Aorta (tissue), 5 donors: ENCODE results near the gene LIG4. TPM values are rescaled to one million over a fixed set of nuclear protein-coding genes. Genes with fewer than 3 reads are reported as not detected.

Experiments used
- ATAC-seq: fragments of 200-7000 bp; cut with Tn5 transposase; one replicate; pipeline ENCODE4 v1.9.1; 2022; ENCODE audit warnings: moderate library complexity; ENCODE audit not compliant: low FRiP score
- DNase-seq, 2 donors: peaks; one replicate each; pipeline ENCODE4 v3.0.0-alpha.2; 2020
- H3K27ac ChIP-seq, 2 donors: one replicate each; pipeline ENCODE4 v1.5.1; 2013; ENCODE audit warnings: low read length in 2 of 2, mild to moderate bottlenecking in 2 of 2, moderate library complexity in 2 of 2, control low read depth in 1 of 2, inconsistent platforms in 1 of 2, low read depth in 1 of 2
- H3K27me3 ChIP-seq, 2 donors: one replicate each; pipeline ENCODE4 v1.6.1; 2013; ENCODE audit warnings: control low read depth in 1 of 2, low read length in 1 of 2, mild to moderate bottlenecking in 1 of 2, moderate library complexity in 1 of 2; ENCODE audit not compliant: insufficient read depth in 2 of 2, control insufficient read depth in 1 of 2
- H3K36me3 ChIP-seq, 2 donors: one replicate each; pipeline ENCODE4 v1.6.1; 2013; ENCODE audit warnings: control low read depth in 1 of 2, low read length in 1 of 2, mild to moderate bottlenecking in 1 of 2; ENCODE audit not compliant: insufficient read depth in 2 of 2, control insufficient read depth in 1 of 2
- H3K4me1 ChIP-seq, 2 donors: one replicate each; pipeline ENCODE4 v1.6.1; 2013; ENCODE audit warnings: low read length in 2 of 2, control low read depth in 1 of 2, mild to moderate bottlenecking in 1 of 2, moderate library complexity in 1 of 2; ENCODE audit not compliant: insufficient read depth in 2 of 2, control insufficient read depth in 1 of 2
- H3K4me3 ChIP-seq, 2 donors: one replicate each; pipeline ENCODE4 v1.5.1; 2013; ENCODE audit warnings: low read length in 2 of 2, control low read depth in 1 of 2, mild to moderate bottlenecking in 1 of 2
- H3K9me3 ChIP-seq: one replicate; pipeline ENCODE4 v1.6.1; 2013; ENCODE audit warnings: mild to moderate bottlenecking, low read length; ENCODE audit not compliant: control insufficient read depth
- WGBS, 2 donors: extraction: QIAGEN DNeasy Blood & Tissue Kit; methylation state at CpG; one replicate each; pipeline ENCODE4 v1.1.7; 2013; 5-methylcytosine and 5-hydroxymethylcytosine counted together
- intact Hi-C, 2 donors: fragments of 100-400 bp; cut with DNase I; formaldehyde crosslinking; loops; one replicate each; pipeline versions ENCODE4 v1.14.2 to v1.15.0; 2022
- polyA plus RNA-seq, 2 donors: library from polyadenylated mRNA; stranded (reverse); fragments of 200-250 nt; gene quantifications; one replicate each; pipeline ENCODE4 v1.2.3, GENCODE V29; 2013
- total RNA-seq, 2 donors: library from RNA; stranded (reverse); fragmentation: NEBNext Ultra II Directional; extraction: Animal tissue kit (Norgen Biotek cat#: 25700); gene quantifications; one replicate each; pipeline ENCODE4 v1.2.1, GENCODE V29; 2021
- donor health status: healthy with polysubstance abuse.
- donor health status: Bipolar disorder and iron deficiency.
- donor health status: DM: no; HTN: no; CAD: no.
- donor health status: DM: no; HTN: no; CAD: no.
- donor health status: DM: yes; HTN: yes; CAD: no.

The LIG4 gene
- total and polyA plus RNA-seq, 4 donors = 4.3 to 12.7 (median 9.6) TPM

DNA sequence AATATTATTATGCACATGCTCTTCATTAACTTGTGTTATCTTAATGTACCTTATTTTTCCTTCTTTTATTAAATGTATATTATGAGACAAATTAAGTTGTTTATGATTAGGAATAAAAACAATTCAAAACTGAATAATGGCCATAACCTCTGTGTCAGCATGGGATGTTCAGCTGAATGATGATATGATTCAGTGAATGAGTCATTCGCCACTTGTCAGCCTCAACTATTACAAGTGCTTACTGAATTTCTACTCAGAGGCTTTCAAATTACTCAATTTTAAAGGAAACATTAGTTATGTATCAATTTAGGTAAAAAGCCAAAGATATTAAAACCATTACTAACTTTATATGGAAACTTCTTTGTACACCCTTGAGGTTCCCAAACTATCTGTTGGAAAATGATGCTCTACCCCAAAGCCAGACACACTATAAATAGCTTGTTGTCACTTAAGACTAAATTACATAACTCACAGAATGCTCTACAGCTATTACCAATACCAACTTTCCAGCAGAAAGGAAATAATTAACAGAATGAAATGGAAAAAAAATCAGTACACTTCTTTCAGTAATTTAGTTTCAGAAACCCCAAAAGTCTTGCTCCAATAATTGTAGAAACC lies 14.4 kb downstream of the LIG4 start:
- no peak overlapping the region for H3K4me3 ChIP-seq
- ATAC-seq = no peak

DNA sequence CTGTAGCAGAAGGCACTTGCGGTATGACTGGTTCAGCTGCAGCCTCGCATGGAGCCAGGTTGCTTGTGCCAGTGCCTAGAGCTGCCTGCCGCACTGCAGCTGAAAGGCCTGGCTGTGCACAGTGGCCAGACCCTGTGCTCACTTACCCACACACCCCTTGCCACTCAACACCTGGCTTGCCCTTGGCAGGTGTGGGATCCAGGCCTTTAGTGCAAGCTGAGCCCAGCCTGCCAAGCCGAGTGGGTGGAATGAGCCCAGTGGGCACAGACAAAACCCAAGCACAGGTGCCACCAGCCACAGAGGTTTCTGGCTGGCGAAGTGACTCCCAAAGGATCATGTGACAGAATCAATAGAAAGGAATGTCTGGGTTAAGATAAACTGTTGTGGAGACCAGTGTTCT lies 19.5 kb downstream of the LIG4 start:
- H3K27ac ChIP-seq = no peak overlapping the region
- intact Hi-C loops = no loop called here
- H3K9me3 ChIP-seq = no peaks in the 10 kb centered on the region
- no peaks in the 10 kb centered on the region for H3K27me3 ChIP-seq
- no peaks in the 10 kb centered on the region for H3K36me3 ChIP-seq
- H3K4me3 ChIP-seq = no peak overlapping the region
- H3K4me1 ChIP-seq = no peaks in the 10 kb centered on the region
- ATAC-seq (no peak), DNase-seq (no peak)
- 86 to 92% methylated on average over 5 of the region's 5 CpGs for WGBS, 2 donors

More for the DNA sequence above, 14.4 kb downstream of the LIG4 start:
- no peaks in the 10 kb centered on the region for H3K4me1 ChIP-seq
- H3K27me3 ChIP-seq = no peaks in the 10 kb centered on the region
- no peaks in the 10 kb centered on the region for H3K36me3 ChIP-seq
- H3K27ac ChIP-seq = no peak overlapping the region
- H3K9me3 ChIP-seq = no peaks in the 10 kb centered on the region
- intact Hi-C loops = no loop called here
- DNase-seq = no peak
- 86 to 89% methylated on average over 1 of the region's 1 CpG for WGBS, 2 donors

DNA sequence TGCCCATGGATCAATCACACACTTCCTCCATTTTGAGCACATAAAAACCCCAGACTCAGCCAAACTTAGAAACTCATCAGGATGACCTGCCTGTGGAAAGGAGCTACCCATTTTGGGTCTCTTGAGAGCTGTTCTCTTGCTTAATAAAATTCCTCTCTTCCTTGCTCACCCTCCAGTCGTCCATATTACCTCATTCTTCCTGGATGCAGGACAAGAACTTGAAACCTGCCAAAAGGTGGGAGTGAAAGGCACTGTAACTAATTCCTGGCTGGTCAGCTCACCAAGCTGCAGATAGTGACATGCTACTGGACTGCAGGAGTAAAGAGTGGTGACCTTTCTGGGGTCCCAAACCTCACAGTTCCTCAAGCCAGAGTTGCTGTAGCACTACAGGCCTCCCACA lies 20.2 kb downstream of the LIG4 start:
- no peak for DNase-seq
- Histone ChIP-seq H3K27me3 (no peaks in the 10 kb centered on the region), H3K4me3 (no peak overlapping the region), H3K9me3 (no peaks in the 10 kb centered on the region), H3K4me1 (no peaks in the 10 kb centered on the region), H3K27ac (no peak overlapping the region), H3K36me3 (no peaks in the 10 kb centered on the region)
- ATAC-seq = no peak
- intact Hi-C loops = no loop called here
- WGBS, 2 donors = 0 to 11% methylated on average over 1 of the region's 1 CpG

DNA sequence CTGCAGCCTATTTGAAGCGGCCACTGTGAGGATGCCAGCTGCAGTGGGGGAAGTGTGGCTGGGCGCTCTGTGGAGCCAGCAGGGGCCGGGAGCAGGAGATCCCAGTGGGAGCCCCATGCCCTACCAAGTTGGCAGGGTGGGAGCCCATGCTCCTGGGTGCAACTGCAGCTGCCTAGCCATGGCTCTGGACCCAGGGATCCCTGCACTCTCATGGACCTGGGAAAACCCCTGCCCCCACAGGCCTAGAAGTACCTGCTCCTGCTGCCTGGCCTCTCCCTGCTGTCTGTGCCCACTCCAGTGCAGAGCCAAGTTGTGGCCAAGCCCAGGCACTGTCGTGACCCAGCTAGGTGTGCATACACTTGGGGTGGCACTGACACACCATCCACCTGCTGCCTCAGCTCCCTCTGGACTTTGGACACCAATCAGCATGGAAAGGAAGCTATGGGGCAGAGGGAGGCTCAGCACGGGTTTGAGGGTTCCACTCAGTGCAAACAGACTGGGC lies 20.9 kb downstream of the LIG4 start:
- intact Hi-C loops = no loop called here
- no peaks in the 10 kb centered on the region for H3K4me1 ChIP-seq
- no peaks in the 10 kb centered on the region for H3K36me3 ChIP-seq
- 80 to 86% methylated on average over 5 of the region's 5 CpGs for WGBS, 2 donors
- no peaks in the 10 kb centered on the region for H3K27me3 ChIP-seq
- no peak overlapping the region for H3K27ac ChIP-seq
- DNase-seq (peak in 1 of 2 donors; percentile 28), ATAC-seq (peak; percentile 48)
- H3K4me3 ChIP-seq = no peak overlapping the region
- peaks cover 1% of the 10 kb centered on the region for H3K9me3 ChIP-seq

DNA sequence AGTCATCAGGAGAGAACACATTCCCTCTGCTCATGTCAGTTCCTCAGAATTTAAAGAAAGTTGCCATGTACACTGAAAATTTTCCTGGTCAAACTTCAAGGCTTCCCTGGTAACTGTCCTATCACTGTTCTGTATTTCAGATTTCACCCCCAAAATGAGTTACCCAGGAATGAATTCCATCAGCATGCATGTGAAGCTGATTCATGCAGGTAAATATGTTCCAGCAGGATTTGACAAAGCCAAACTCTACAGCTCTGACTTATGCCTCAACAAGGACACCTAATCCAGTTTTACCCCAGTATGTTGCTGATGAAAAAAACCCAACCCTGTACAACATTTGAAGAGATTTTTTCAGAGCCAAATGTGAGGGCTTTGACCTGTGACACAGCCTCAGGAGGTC lies 21.5 kb downstream of the LIG4 start:
- no peaks in the 10 kb centered on the region for H3K36me3 ChIP-seq
- no peak overlapping the region for H3K27ac ChIP-seq
- no peak overlapping the region for H3K4me3 ChIP-seq
- intact Hi-C loops = no loop called here
- ATAC-seq (no peak), DNase-seq (no peak)
- H3K9me3 ChIP-seq = peaks cover 1% of the 10 kb centered on the region
- no peaks in the 10 kb centered on the region for H3K27me3 ChIP-seq
- no peaks in the 10 kb centered on the region for H3K4me1 ChIP-seq

DNA sequence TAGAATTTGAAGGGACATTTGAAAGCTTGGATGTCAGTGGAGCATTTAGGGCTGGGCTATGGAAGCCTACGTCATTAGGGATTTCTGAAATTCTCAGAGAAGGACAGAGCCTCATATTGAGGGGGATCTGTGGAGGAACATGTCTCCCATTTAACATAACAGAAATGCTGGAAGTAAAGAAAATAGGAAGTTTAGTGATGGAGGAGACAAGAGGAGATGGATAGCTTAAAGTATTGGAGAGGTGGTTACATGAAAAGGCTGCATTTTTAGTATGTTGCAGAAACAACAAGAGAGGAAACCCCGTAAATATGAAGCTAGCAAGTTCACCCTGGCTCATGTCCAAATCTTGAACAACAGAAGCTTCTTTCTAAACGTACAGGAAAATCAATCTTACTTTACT lies 24.4 kb downstream of the LIG4 start:
- DNase-seq (no peak), ATAC-seq (no peak)
- no peak overlapping the region for H3K4me3 ChIP-seq
- H3K9me3 ChIP-seq = peaks cover 1% of the 10 kb centered on the region
- no peaks in the 10 kb centered on the region for H3K36me3 ChIP-seq
- WGBS, 2 donors = 57 to 66% methylated on average over 3 of the region's 3 CpGs
- H3K27ac ChIP-seq = no peak overlapping the region
- H3K27me3 ChIP-seq = no peaks in the 10 kb centered on the region
- H3K4me1 ChIP-seq = no peaks in the 10 kb centered on the region
- intact Hi-C loops = no loop called here

DNA sequence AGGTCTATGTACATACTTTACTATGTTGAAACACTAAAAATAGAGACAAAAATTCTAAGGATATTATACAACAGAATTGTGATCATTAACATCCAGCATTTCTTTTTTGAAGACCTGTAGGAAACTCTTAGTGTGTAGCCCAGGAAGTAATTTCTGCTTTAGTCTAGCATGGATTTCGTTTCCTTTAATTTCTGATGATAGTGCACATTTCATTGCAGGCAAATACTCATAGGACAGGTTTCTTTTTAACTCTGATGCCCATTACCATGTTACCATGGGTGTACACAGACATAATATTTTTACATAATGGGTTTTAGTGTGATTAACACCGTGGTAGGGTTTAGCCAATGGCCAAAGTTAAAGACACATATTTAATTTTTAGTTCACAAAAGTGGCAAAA lies 27.1 kb downstream of the LIG4 start:
- H3K4me1 ChIP-seq = no peaks in the 10 kb centered on the region
- no peaks in the 10 kb centered on the region for H3K27me3 ChIP-seq
- no peaks in the 10 kb centered on the region for H3K36me3 ChIP-seq
- intact Hi-C loops = no loop called here
- H3K27ac ChIP-seq = no peak overlapping the region
- peaks cover 1% of the 10 kb centered on the region for H3K9me3 ChIP-seq
- WGBS, 2 donors = 53 to 62% methylated on average over 2 of the region's 2 CpGs
- no peak for ATAC-seq
- DNase-seq = no peak
- H3K4me3 ChIP-seq = no peak overlapping the region

DNA sequence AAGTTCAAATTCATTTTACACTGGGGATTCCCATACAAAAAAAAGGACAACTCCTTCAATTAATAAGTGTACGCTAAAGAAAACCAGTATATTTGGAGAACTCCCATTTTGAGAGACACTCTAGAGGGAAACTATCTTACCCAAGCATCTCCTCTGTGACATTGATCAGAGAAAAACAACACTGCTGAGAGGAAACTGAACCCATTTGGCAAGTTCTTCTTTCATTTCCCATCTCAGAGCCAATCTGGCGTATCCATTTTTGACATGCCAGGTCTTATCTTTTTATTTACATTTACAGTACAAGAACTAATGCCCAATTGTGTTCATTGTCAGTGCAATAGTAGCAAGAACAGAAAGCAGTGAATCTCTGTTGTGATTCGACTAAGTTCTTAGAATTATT lies 30.1 kb downstream of the LIG4 start:
- WGBS, 2 donors = 76 to 78% methylated on average over 3 of the region's 3 CpGs
- no peak for DNase-seq
- H3K4me1 ChIP-seq = no peaks in the 10 kb centered on the region
- ATAC-seq = no peak
- H3K27me3 ChIP-seq = no peaks in the 10 kb centered on the region
- H3K9me3 ChIP-seq = peaks cover 1% of the 10 kb centered on the region
- no peaks in the 10 kb centered on the region for H3K36me3 ChIP-seq
- H3K27ac ChIP-seq = no peak overlapping the region
- intact Hi-C loops = no loop called here
- H3K4me3 ChIP-seq = no peak overlapping the region

DNA sequence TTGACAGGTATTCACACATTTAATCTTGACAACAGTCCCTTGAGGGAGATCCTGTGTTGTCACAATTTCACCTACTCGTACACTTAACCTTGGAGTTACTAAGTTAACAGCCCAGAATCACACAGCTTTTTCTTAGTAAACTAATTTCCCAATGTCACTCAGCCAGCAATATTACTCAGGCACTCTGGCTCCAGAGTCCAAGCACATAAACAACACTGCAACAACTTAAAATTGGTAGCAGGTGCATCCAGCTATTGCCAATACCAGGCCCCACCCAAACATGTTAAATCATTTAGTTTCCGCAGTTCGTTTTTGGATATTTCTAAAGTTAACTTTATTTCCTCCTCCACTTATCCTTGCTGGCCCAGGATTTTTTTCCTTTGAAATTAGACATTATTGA lies 32.7 kb downstream of the LIG4 start:
- Histone ChIP-seq H3K4me3 (no peak overlapping the region), H3K36me3 (no peaks in the 10 kb centered on the region), H3K27me3 (no peaks in the 10 kb centered on the region), H3K4me1 (no peaks in the 10 kb centered on the region), H3K9me3 (no peaks in the 10 kb centered on the region), H3K27ac (no peak overlapping the region)
- intact Hi-C loops = no loop called here
- no peak for ATAC-seq
- no peak for DNase-seq
- WGBS, 2 donors = 69 to 71% methylated on average over 3 of the region's 3 CpGs
